ENCODE measurements around the gene BRINP1. TPM values are rescaled to one million over a fixed set of nuclear protein-coding genes. Genes with fewer than 3 reads are reported as not detected.

Gene BRINP1
- total RNA-seq, 2 donors from 2014 or later: 1.0 TPM; not detected in 1

DNA sequence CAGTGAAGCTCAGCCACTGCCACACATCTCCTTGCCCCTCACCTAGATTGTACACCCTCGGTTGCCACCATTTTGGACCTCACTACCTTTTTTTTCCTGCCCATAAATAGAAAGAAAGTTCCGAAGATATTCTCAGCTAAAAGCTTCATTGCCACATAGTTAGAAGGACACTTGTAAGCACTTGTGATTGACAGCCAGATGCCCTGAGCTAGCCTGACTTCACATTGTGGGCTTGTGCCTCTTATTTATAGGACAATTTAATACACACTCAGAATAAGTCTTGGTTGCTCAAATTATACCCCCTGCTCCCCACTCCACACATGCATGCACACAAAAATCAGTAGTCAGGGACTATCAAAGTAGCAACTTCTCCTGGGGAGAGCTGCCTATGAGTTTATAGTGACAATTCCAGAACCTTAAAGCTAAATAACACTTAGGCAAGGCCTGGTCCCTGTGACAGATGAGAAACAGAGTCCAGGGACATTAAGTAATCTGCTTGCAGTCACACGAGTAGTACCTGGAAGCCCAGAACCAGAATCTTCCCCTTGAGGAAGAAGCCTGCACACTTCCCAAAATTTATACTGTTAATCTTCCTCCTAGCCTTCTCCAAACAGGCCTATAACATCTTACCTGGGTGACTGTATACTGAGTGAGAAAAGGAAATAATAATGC lies 184.8 kb downstream of the BRINP1 start:
- 57 to 71% methylated on average over 3 of the region's 3 CpGs for WGBS, 2 donors

DNA sequence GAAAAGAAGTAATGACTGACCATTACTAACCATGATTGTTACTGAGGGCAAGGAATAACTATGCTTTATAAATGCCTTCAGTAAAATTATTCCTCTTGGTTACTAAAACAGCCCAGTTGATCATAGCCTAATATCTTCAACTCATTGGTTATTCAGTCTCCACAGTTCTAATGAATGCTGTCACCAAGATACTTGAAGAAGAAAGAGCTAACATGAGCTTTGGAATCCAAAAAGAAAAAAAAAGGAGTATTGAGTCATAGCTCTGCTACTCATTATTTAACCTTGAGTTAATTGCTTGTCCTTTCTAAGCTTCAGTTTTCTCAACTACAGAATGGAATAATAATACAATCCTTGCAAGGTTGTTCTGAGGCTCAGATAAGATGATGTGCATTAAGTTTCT lies 187.7 kb downstream of the BRINP1 start:
- no peak overlapping the region for H3K4me3 ChIP-seq
- intact Hi-C loops (cut with DNase I): no loop called here
- DNase-seq (no peak), ATAC-seq (no peak)
- H3K36me3 ChIP-seq (replicated peaks in 1 of 2; ENCODE audit: insufficient read depth in 1 of 2, low read depth in 2 of 2): no peaks in the 10 kb centered on the region
- H3K27me3 ChIP-seq: no peaks in the 10 kb centered on the region
- no peak overlapping the region for H3K27ac ChIP-seq
- no peaks in the 10 kb centered on the region for H3K9me3 ChIP-seq
- H3K4me1 ChIP-seq: no peaks in the 10 kb centered on the region
- no peak for TF ChIP-seq POLR2A (IDR thresholded peaks at IDR 0.05)
- TF ChIP-seq, protein P1, sequence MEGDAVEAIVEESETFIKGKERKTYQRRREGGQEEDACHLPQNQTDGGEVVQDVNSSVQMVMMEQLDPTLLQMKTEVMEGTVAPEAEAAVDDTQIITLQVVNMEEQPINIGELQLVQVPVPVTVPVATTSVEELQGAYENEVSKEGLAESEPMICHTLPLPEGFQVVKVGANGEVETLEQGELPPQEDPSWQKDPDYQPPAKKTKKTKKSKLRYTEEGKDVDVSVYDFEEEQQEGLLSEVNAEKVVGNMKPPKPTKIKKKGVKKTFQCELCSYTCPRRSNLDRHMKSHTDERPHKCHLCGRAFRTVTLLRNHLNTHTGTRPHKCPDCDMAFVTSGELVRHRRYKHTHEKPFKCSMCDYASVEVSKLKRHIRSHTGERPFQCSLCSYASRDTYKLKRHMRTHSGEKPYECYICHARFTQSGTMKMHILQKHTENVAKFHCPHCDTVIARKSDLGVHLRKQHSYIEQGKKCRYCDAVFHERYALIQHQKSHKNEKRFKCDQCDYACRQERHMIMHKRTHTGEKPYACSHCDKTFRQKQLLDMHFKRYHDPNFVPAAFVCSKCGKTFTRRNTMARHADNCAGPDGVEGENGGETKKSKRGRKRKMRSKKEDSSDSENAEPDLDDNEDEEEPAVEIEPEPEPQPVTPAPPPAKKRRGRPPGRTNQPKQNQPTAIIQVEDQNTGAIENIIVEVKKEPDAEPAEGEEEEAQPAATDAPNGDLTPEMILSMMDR (IDR thresholded peaks at IDR 0.05): no peak

More for the DNA sequence above, 184.8 kb downstream of the BRINP1 start:
- Histone ChIP-seq H3K9me3 (no peaks in the 10 kb centered on the region), H3K27ac (no peak overlapping the region), H3K4me1 (no peaks in the 10 kb centered on the region), H3K27me3 (no peaks in the 10 kb centered on the region), H3K36me3 (replicated peaks in 1 of 2; ENCODE audit: insufficient read depth in 1 of 2, low read depth in 2 of 2) (no peaks in the 10 kb centered on the region), H3K4me3 (no peak overlapping the region)
- no peak for DNase-seq
- no peak for ATAC-seq
- TF ChIP-seq, protein P1 (IDR thresholded peaks at IDR 0.05): no peak
- no peak for TF ChIP-seq POLR2A (IDR thresholded peaks at IDR 0.05)
- intact Hi-C loops (cut with DNase I): no loop called here

GRCh38 chr9:119180897-119181296 lies 188.3 kb downstream of the BRINP1 start:
- Histone ChIP-seq H3K4me3 (no peak overlapping the region), H3K4me1 (no peaks in the 10 kb centered on the region), H3K9me3 (no peaks in the 10 kb centered on the region), H3K27ac (no peak overlapping the region), H3K27me3 (no peaks in the 10 kb centered on the region), H3K36me3 (replicated peaks in 1 of 2; ENCODE audit: insufficient read depth in 1 of 2, low read depth in 2 of 2) (no peaks in the 10 kb centered on the region)
- WGBS, 2 donors: 79 to 87% methylated on average over 3 of the region's 3 CpGs
- DNase-seq (no peak), ATAC-seq (no peak)
- intact Hi-C loops (cut with DNase I): no loop called here
- no peak for TF ChIP-seq POLR2A (IDR thresholded peaks at IDR 0.05)
- TF ChIP-seq, protein P1 (IDR thresholded peaks at IDR 0.05): no peak

GRCh38 chr9:119179701-119180100 lies 189.5 kb downstream of the BRINP1 start:
- Histone ChIP-seq H3K4me1 (no peaks in the 10 kb centered on the region), H3K36me3 (replicated peaks in 1 of 2; ENCODE audit: insufficient read depth in 1 of 2, low read depth in 2 of 2) (no peaks in the 10 kb centered on the region), H3K4me3 (no peak overlapping the region), H3K27ac (no peak overlapping the region), H3K27me3 (no peaks in the 10 kb centered on the region), H3K9me3 (no peaks in the 10 kb centered on the region)
- no peak for TF ChIP-seq POLR2A (IDR thresholded peaks at IDR 0.05)
- TF ChIP-seq, protein P1 (IDR thresholded peaks at IDR 0.05): no peak
- intact Hi-C loops (cut with DNase I): no loop called here
- DNase-seq (no peak), ATAC-seq (no peak)
- 66 to 68% methylated on average over 3 of the region's 3 CpGs for WGBS, 2 donors

DNA sequence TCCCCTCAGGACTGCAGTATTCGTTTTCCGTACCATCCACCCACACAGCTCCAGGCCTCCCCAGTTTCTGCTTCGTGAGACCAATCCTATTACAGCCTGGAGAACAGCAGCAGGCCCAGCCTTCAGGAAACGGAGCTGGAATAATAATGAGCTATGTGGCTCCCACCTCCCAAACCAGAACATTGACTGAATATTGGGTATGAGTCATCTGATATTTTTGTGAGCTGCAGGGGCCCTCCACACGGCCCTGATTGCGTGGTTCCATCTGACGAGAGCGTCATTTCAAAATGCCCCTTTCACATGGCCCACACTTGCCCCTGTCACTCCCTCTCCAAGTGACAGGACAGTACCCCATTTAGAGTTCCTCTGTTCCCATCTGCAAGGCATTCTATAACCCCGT lies 192.0 kb downstream of the BRINP1 start:
- Histone ChIP-seq H3K36me3 (replicated peaks in 1 of 2; ENCODE audit: insufficient read depth in 1 of 2, low read depth in 2 of 2) (no peaks in the 10 kb centered on the region), H3K9me3 (no peaks in the 10 kb centered on the region), H3K4me3 (no peak overlapping the region), H3K27me3 (no peaks in the 10 kb centered on the region), H3K27ac (no peak overlapping the region), H3K4me1 (no peaks in the 10 kb centered on the region)
- no peak for DNase-seq
- WGBS, 2 donors: 61 to 63% methylated on average over 9 of the region's 9 CpGs
- intact Hi-C loops (cut with DNase I): no loop called here
- TF ChIP-seq, protein P1 (IDR thresholded peaks at IDR 0.05): no peak
- TF ChIP-seq POLR2A (IDR thresholded peaks at IDR 0.05): no peak
- ATAC-seq: no peak
